GM18867 (cell line): ENCODE measurements around the gene ROBO2.
"Not testable (repeated sequence)": the region's sequence is repeated elsewhere in the genome, so short reads cannot be mapped to it uniquely, and the experiment has no call there.

Experiments
- ATAC-seq: cut with Tn5 transposase; IDR thresholded peaks from one replicate; pipeline ENCODE4 v1.9.1; 2021; ENCODE audit warnings: mild to moderate bottlenecking, moderate library complexity; ENCODE audit not compliant: unreplicated experiment

ROBO2 gene

GRCh38 chr3:77394046-77394445 lies 354.1 kb downstream of the ROBO2 start:
- ATAC-seq: no peak

DNA sequence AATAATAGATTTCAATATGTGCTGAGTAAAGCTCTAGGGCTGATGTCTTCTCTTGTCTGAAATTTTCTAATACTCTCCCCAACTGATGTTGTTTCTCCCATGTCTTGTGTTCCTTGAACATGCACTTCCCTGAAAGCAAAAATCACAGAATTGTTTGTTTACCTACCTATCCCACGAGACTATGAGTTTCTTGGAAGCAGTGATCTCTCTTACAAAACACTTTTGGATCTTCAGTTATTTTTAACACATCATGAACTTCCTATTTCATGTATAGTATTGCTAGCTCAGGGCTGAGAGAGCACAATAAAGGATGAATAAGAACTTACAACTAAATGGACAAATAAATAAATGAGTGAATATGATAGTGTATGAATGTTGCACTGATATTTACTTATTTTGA lies 365.0 kb downstream of the ROBO2 start:
- ATAC-seq: no peak

GRCh38 chr3:77407441-77407840 lies 367.5 kb downstream of the ROBO2 start:
- no peak for ATAC-seq

DNA sequence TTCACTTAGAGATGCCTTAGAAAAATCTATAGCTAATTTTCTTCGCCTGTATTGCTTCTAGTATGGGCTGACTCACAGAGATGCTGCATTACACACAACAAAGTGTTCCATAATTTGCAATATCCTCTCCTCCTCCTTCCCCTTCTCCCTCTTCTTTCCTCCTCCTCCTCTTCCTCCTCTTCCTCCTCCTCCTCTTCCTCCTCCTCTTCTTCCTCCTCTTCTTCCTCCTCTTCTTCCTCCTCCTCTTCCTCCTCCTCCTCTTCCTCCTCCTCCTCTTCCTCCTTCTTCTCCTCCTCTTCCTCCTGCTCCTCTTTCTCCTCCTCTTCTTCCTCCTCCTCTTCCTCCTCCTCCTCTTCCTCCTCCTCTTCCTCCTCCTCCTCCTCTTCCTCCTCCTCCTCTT lies 370.4 kb downstream of the ROBO2 start:
- ATAC-seq: not testable (repeated sequence)

DNA sequence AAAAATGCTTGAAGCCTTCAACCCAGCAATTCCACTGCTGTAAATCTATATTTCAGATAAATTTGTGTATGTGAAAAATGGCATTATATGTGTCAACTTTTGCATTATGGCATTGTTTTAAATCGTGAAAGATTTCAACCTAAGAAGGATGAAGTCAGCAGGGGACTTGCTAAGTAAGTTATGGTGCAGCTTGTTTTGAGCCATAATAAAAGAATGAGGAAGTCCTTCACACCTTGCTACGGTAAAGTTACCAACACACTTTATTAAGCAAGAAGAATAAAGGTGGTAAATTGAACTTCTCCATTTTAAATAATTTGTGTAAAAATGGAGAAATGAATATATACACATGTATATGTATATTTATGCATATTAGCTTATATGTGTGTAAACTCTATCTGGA lies 371.4 kb downstream of the ROBO2 start:
- no peak for ATAC-seq

GRCh38 chr3:77412021-77412438 lies 372.1 kb downstream of the ROBO2 start:
- no peak for ATAC-seq

- no peak for ATAC-seq
Measured at GRCh38 chr3:77412584-77412983, 372.7 kb downstream of the ROBO2 start.

GRCh38 chr3:77414881-77415280 lies 375.0 kb downstream of the ROBO2 start:
- no peak for ATAC-seq

- no peak for ATAC-seq
Measured at GRCh38 chr3:77420336-77420735, 380.4 kb downstream of the ROBO2 start.

DNA sequence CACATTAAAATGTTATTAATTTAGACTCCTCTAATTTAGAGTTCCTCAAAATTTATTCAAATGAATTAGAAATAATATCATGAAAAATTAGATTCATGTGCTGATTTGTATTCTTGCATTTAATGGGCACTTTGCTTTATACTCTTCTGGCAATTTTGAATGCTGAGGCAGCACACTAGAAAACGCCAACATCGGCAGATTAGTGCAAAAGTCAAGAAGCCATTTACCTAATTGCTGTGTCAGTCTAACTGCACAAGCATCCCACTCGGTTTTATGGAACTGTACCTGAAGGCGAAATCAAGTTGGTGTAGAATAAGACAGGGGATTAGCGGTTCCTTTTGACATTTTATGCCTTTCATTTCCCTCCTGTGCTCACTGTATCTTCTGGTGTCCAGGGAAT lies 382.0 kb downstream of the ROBO2 start:
- no peak for ATAC-seq

DNA sequence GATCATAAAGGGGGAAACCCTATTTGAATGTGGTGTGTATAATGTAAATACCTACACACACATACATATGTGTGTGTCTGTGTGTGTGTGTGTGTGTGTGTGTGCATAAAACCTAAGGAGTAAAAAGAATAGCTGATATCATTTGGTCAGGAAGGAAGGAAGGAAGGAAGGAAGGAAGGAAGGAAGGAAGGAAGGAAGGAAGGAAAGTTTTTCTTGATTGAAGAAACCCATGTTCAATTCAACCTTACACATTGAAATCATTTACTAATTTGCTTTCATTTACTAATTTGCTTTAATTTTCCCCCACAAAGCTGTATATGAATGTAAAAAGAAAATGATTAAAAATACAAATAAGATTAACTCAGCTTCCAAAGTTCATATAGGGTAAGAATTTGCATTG lies 386.6 kb downstream of the ROBO2 start:
- ATAC-seq: no peak

GRCh38 chr3:77427528-77427927 lies 387.6 kb downstream of the ROBO2 start:
- no peak for ATAC-seq

GRCh38 chr3:77436908-77437307 lies 397.0 kb downstream of the ROBO2 start:
- no peak for ATAC-seq

DNA sequence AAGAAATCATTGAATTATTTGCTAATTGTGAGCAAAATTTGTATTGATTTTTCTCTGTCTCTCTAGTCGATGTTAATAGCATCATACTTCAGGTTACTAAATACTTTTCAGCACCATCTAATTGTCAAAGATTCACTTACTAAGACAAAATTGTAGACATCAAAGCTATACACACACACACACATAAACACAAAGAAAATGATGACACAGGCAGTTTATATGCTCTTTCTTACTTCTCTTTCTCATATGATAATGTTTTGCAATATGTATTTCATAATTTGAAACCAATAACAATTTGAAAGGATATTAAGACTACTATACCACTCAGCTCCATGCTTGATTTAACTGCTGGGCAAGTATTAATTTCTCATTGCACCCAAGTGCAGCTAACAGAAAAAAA lies 406.2 kb downstream of the ROBO2 start:
- no peak for ATAC-seq

DNA sequence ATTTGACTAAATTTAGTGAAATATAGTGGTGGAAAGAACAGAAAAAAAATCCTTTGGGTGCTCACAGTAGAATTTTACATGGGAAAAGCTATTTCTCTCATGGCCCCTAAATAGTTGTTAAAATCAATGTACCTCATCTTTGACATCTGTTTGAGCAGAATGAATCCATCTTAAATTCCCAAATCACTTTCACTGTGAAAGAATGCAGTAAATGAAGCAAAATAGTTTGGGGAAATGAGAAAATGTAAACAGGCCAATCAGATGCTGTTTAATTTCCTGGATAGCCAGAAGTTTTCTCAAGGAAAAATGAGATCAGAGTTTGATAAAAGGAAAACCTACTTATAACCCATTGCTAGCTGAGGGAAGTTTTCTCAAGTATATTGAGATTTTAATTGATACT lies 406.9 kb downstream of the ROBO2 start:
- no peak for ATAC-seq

DNA sequence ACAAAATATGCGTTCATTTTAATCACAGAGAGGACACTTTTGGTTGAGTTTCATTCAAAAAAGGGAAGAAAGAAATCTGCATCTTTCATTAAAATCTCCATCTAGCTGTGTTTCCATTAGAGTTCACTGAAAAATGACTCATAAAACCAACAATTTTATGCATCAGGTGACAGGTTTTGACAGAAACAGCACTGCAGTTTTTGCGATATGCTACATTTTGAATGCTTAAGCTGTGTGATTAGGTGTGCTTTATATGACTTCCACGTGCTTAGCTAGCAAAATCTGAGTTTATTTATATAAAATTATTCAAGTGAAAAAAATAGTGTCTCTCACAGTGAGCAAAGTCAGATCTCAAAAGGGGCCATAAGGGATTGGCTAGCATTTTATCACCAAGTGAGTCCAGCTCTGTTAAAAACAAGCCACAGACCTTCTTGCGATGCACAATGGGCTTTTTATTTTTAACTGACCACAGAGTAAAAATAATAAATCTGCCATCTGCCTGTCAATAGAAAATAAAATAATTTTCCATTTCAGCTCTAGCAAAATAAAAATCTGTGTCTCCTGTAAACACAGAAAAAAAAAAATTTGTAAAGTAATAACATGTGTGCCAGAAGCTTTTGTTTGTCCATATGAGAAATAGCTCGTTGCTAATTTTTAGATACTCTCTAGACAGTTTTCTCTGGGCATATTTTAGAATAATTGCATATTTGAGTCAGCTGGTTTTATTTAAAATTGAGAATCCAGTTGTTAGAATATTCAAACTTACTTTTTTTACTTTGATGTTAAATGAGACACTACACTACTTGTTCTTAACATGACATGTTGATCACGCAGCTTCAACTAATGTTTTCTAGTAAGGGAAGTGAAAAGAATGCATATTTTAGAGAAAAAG lies 409.8 kb downstream of the ROBO2 start:
- no peak for ATAC-seq

GRCh38 chr3:77456431-77456830 lies 416.5 kb downstream of the ROBO2 start:
- ATAC-seq: no peak

DNA sequence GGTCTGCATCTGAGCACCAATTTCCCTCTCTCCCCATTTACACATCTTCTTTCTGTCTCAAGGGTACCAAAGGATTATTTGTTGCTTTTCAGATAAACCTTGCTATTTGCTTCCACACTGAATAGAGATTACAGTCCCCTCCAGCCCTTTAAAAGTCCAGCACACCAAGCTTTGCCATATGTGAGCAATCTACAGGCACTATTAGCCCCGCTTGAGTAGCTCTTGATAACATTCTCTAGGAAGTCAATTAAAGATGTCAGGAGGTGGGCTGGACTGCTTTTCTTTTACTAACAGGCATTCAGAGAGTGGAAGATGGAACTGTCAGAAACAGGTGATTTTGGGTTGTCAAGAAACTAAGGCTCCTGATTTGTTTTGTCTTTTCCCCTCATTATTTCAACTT lies 417.0 kb downstream of the ROBO2 start:
- ATAC-seq: no peak

GRCh38 chr3:77459926-77460325 lies 420.0 kb downstream of the ROBO2 start:
- ATAC-seq: no peak

GRCh38 chr3:77460326-77460725 lies 420.4 kb downstream of the ROBO2 start:
- ATAC-seq: no peak

- ATAC-seq: no peak
Measured at GRCh38 chr3:77462951-77463350, 423.1 kb downstream of the ROBO2 start.

GRCh38 chr3:77464111-77464688 lies 424.3 kb downstream of the ROBO2 start:
- no peak for ATAC-seq
